Common myeloid progenitor, CD34-positive (primary cell): ENCODE measurements around the gene CARMIL1. TPM values are rescaled to one million over a fixed set of nuclear protein-coding genes. Genes with fewer than 3 reads are reported as not detected.

Experiments
- CTCF ChIA-PET: fragments of 350-600 bp; sonication (Branson Sonifier 250); formaldehyde crosslinking; loops from one replicate; lab custom pipeline; 2021; ENCODE audit warnings: antibody characterized with exemption; lab: Charles Lee
- POLR2A ChIA-PET: fragments of 350-600 bp; sonication (Branson Sonifier 250); formaldehyde crosslinking; loops from one replicate; lab custom pipeline; 2021; ENCODE audit warnings: antibody characterized with exemption; lab: Charles Lee
- DNase-seq, 3 donors: peaks; one replicate each; pipeline versions ENCODE4 v3.0.0 to v3.0.0-alpha.2; 2013
- H3K27ac ChIP-seq, 2 experiments: 1 replicate in 1 of 2; 2 replicates in 1 of 2; pipeline ENCODE4 v1.7.0; 2013; ENCODE audit warnings: inconsistent platforms in 2 of 2, low read length in 2 of 2, mild to moderate bottlenecking in 2 of 2, low read depth in 1 of 2, moderate library complexity in 1 of 2; ENCODE audit not compliant: severe bottlenecking in 2 of 2, insufficient read depth in 1 of 2, poor library complexity in 1 of 2
- H3K27me3 ChIP-seq, 5 experiments: replicated peaks in 2 of 5; 1 replicate in 3 of 5; 2 replicates in 2 of 5; pipeline versions ENCODE4 v1.6.1 to v1.7.0; 2013; ENCODE audit warnings: low read length in 4 of 5, mild to moderate bottlenecking in 2 of 5, moderate library complexity in 2 of 5, inconsistent platforms in 1 of 5; ENCODE audit not compliant: insufficient read depth in 5 of 5, control insufficient read depth in 4 of 5
- H3K36me3 ChIP-seq, 4 experiments: 1 replicate in 2 of 4; 2 replicates in 2 of 4; pipeline versions ENCODE4 v1.6.1 to v1.7.0; 2013; ENCODE audit warnings: low read length in 3 of 4, control low read depth in 1 of 4, mild to moderate bottlenecking in 1 of 4; ENCODE audit not compliant: control insufficient read depth in 4 of 4, insufficient read depth in 4 of 4
- H3K4me1 ChIP-seq, 4 experiments: 1 replicate in 3 of 4; 2 replicates in 1 of 4; pipeline versions ENCODE4 v1.6.1 to v1.7.1; 2013; ENCODE audit warnings: low read length in 3 of 4, mild to moderate bottlenecking in 3 of 4, control low read depth in 1 of 4, inconsistent platforms in 1 of 4, moderate library complexity in 1 of 4; ENCODE audit not compliant: control insufficient read depth in 4 of 4, insufficient read depth in 4 of 4; ENCODE audit errors: control extremely low read depth in 1 of 4
- H3K4me3 ChIP-seq, 7 experiments: 1 replicate in 4 of 7; 2 replicates in 3 of 7; pipeline versions ENCODE4 v1.5.1 to v1.7.0; 2013; ENCODE audit warnings: mild to moderate bottlenecking in 7 of 7, low read length in 6 of 7, moderate library complexity in 6 of 7, inconsistent platforms in 2 of 7, low read depth in 2 of 7, control low read depth in 1 of 7; ENCODE audit not compliant: insufficient read depth in 4 of 7, control insufficient read depth in 1 of 7; ENCODE audit errors: extremely low read depth in 1 of 7
- H3K9me3 ChIP-seq, 5 experiments: 1 replicate in 4 of 5; 2 replicates in 1 of 5; pipeline versions ENCODE4 v1.6.1 to v1.7.1; 2013; ENCODE audit warnings: low read length in 4 of 5, mild to moderate bottlenecking in 2 of 5, inconsistent platforms in 1 of 5, low read depth in 1 of 5, moderate library complexity in 1 of 5; ENCODE audit not compliant: control insufficient read depth in 4 of 5, insufficient read depth in 2 of 5; ENCODE audit errors: control extremely low read depth in 1 of 5
- WGBS: methylation state at CpG from one replicate; pipeline ENCODE4 v1.1.5; 2013; ENCODE audit not compliant: insufficient coverage; 5-methylcytosine and 5-hydroxymethylcytosine counted together
- polyA plus RNA-seq: library from polyadenylated mRNA; unstranded; fragments of 120-200 nt; gene quantifications from one replicate; pipeline ENCODE4 v1.2.1, GENCODE V29; 2013

The CARMIL1 gene
- 10.1 TPM for polyA plus RNA-seq

GRCh38 chr6:25278914-25279747, at the start of gene CARMIL1:
CARMIL1 (plus strand) TSS chr6:25279374; CDS start chr6:25279796, 422 bp downstream.
- Histone ChIP-seq H3K27ac (peak within 1 kb of the TSS in 1 of 2 experiments; percentile 3), H3K4me3 (peak within 1 kb of the TSS; percentile 71 to 99 (median 84)), H3K27me3 (no peaks in the 10 kb centered on the region), H3K36me3 (no peaks in the 10 kb centered on the region), H3K4me1 (peaks cover 6 to 38% (median 22%) of the 10 kb centered on the region in 4 experiments), H3K9me3 (no peaks in the 10 kb centered on the region)
- 0% methylated on average over 46 of the region's 81 CpGs for WGBS
- ChIA-PET CTCF (interaction anchor here (0.5 to 4.9 kb wide), 43 partner anchors 9 to 665 kb away, joined by 3 to 77 read pairs (median 4); no protein-coding TSS in a partner anchor), POLR2A (no interaction called here)
- DNase-seq, result peak; percentile 80 to 93 (median 92)

GRCh38 chr6:25229671-25230321, 49.4 kb upstream of the CARMIL1 start:
- H3K9me3 ChIP-seq, result no peaks in the 10 kb centered on the region
- no peak overlapping the region for H3K4me3 ChIP-seq
- no peaks in the 10 kb centered on the region for H3K36me3 ChIP-seq
- WGBS, result no CpG with 5 or more reads among the region's 1 CpG
- H3K4me1 ChIP-seq, result no peaks in the 10 kb centered on the region
- ChIA-PET POLR2A (no interaction called here), CTCF (no interaction called here)
- DNase-seq, result no peak
- no peak overlapping the region for H3K27ac ChIP-seq
- no peaks in the 10 kb centered on the region for H3K27me3 ChIP-seq

- H3K36me3 ChIP-seq, result no peaks in the 10 kb centered on the region
- no peak for DNase-seq
- CTCF ChIA-PET, result no interaction called here
- no peaks in the 10 kb centered on the region for H3K27me3 ChIP-seq
- no peak overlapping the region for H3K4me3 ChIP-seq
- H3K27ac ChIP-seq, result no peak overlapping the region
- no peaks in the 10 kb centered on the region for H3K9me3 ChIP-seq
- no peaks in the 10 kb centered on the region for H3K4me1 ChIP-seq
- POLR2A ChIA-PET, result no interaction called here
- over 99% methylated on average over 10 of the region's 13 CpGs for WGBS
Observed at GRCh38 chr6:25232479-25232878, 46.7 kb upstream of the CARMIL1 start.

- no peaks in the 10 kb centered on the region for H3K9me3 ChIP-seq
- ChIA-PET POLR2A (no interaction called here), CTCF (interaction anchor here (0.6 kb wide), 1 partner anchor 10 kb away, joined by 3 read pairs; no protein-coding TSS in a partner anchor)
- H3K27me3 ChIP-seq, result no peaks in the 10 kb centered on the region
- no CpG with 5 or more reads among the region's 1 CpG for WGBS
- no peaks in the 10 kb centered on the region for H3K4me1 ChIP-seq
- no peaks in the 10 kb centered on the region for H3K36me3 ChIP-seq
- DNase-seq, result no peak
- H3K27ac ChIP-seq, result no peak overlapping the region
- no peak overlapping the region for H3K4me3 ChIP-seq
Observed at GRCh38 chr6:25233226-25233625, 45.9 kb upstream of the CARMIL1 start.

- no peak overlapping the region for H3K4me3 ChIP-seq
- H3K4me1 ChIP-seq, result no peaks in the 10 kb centered on the region
- POLR2A ChIA-PET, result no interaction called here
- no peak for DNase-seq
- no peak overlapping the region for H3K27ac ChIP-seq
- WGBS, result no CpG with 5 or more reads among the region's 3 CpGs
- H3K36me3 ChIP-seq, result no peaks in the 10 kb centered on the region
- no peaks in the 10 kb centered on the region for H3K9me3 ChIP-seq
- no peaks in the 10 kb centered on the region for H3K27me3 ChIP-seq
- CTCF ChIA-PET, result no interaction called here
Observed at GRCh38 chr6:25237579-25237978, 41.6 kb upstream of the CARMIL1 start.

- ChIA-PET CTCF (interaction anchor here (1.4 kb wide), 1 partner anchor 15 kb away, joined by 4 read pairs; no protein-coding TSS in a partner anchor), POLR2A (interaction anchor here (0.6 kb wide), 1 partner anchor 782 kb away, joined by 3 read pairs; no protein-coding TSS in a partner anchor)
- H3K27ac ChIP-seq, result no peak overlapping the region
- no peaks in the 10 kb centered on the region for H3K27me3 ChIP-seq
- H3K4me3 ChIP-seq, result no peak overlapping the region
- no peaks in the 10 kb centered on the region for H3K9me3 ChIP-seq
- no peaks in the 10 kb centered on the region for H3K36me3 ChIP-seq
- no peaks in the 10 kb centered on the region for H3K4me1 ChIP-seq
- no peak for DNase-seq
Observed at GRCh38 chr6:25239059-25239458, 40.1 kb upstream of the CARMIL1 start.

DNA sequence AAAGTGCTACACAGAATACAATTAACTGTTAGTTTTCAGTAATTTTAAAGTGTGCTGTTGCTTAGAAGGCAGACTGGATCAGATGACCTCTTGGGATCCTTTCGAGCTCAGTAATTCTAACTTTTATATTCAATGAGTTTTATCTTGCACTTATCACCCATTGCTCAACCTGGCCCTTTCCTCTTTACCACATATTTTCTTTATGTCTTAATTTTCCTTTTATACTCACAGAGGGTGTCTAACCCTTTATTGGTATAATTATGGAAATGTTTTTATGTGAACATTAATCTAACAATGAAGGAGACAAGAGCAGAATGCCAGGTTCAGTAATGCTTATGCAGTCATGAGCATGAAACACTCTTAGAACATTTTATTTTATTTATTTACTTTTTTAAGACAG, 39.7 kb upstream of the CARMIL1 start:
- no CpG with 5 or more reads among the region's 1 CpG for WGBS
- Histone ChIP-seq H3K27ac (no peak overlapping the region), H3K36me3 (no peaks in the 10 kb centered on the region), H3K4me3 (no peak overlapping the region), H3K4me1 (no peaks in the 10 kb centered on the region), H3K9me3 (no peaks in the 10 kb centered on the region), H3K27me3 (no peaks in the 10 kb centered on the region)
- DNase-seq, result no peak
- POLR2A ChIA-PET, result interaction anchor here (0.6 kb wide), 1 partner anchor 781 kb away, joined by 3 read pairs; no protein-coding TSS in a partner anchor
- CTCF ChIA-PET, result interaction anchor here (1.4 kb wide), 1 partner anchor 16 kb away, joined by 4 read pairs; no protein-coding TSS in a partner anchor
